HG03039 (cell line): ENCODE results near the gene PARP1.

Experiments used
- ATAC-seq: cut with Tn5 transposase; IDR thresholded peaks from one replicate; pipeline ENCODE4 v1.9.1; 2021; ENCODE audit warnings: mild to moderate bottlenecking, moderate library complexity; ENCODE audit not compliant: unreplicated experiment

Gene PARP1

GRCh38 chr1:226384040-226384439, 23.9 kb downstream of the PARP1 start:
- no peak for ATAC-seq

- ATAC-seq: no peak
Observed at GRCh38 chr1:226382030-226382429, 25.9 kb downstream of the PARP1 start.

- no peak for ATAC-seq
Observed at GRCh38 chr1:226381226-226381998, 26.5 kb downstream of the PARP1 start.

GRCh38 chr1:226378071-226378470, 29.8 kb downstream of the PARP1 start:
- no peak for ATAC-seq

- no peak for ATAC-seq
Observed at GRCh38 chr1:226376300-226376699, 31.6 kb downstream of the PARP1 start.

- ATAC-seq: no peak
Observed at GRCh38 chr1:226373376-226373775, 34.5 kb downstream of the PARP1 start.

- ATAC-seq: no peak
Observed at GRCh38 chr1:226372885-226373284, 35.0 kb downstream of the PARP1 start.

GRCh38 chr1:226371866-226372490, 35.9 kb downstream of the PARP1 start:
- ATAC-seq: no peak

GRCh38 chr1:226371027-226371694, 36.7 kb downstream of the PARP1 start:
- ATAC-seq: no peak

GRCh38 chr1:226370144-226370923, 37.6 kb downstream of the PARP1 start:
- ATAC-seq: peak; percentile 44

- no peak for ATAC-seq
Observed at GRCh38 chr1:226369110-226369509, 38.8 kb downstream of the PARP1 start.

- no peak for ATAC-seq
Observed at GRCh38 chr1:226366290-226366689, 41.6 kb downstream of the PARP1 start.

GRCh38 chr1:226365831-226366231, 42.1 kb downstream of the PARP1 start:
- no peak for ATAC-seq

- no peak for ATAC-seq
Observed at GRCh38 chr1:226364901-226365565, 42.9 kb downstream of the PARP1 start.

GRCh38 chr1:226364514-226364899, 43.4 kb downstream of the PARP1 start:
- no peak for ATAC-seq

GRCh38 chr1:226363801-226364513, 43.9 kb downstream of the PARP1 start:
- ATAC-seq: no peak

GRCh38 chr1:226362891-226363447, 44.9 kb downstream of the PARP1 start:
- no peak for ATAC-seq

GRCh38 chr1:226362361-226362760, 45.5 kb downstream of the PARP1 start:
- ATAC-seq: no peak

GRCh38 chr1:226360106-226360746, 47.7 kb downstream of the PARP1 start:
- ATAC-seq: no peak
